IMR-90 (cell line): Measurements from ENCODE around the gene ZNF217. TPM values are rescaled to one million over a fixed set of nuclear protein-coding genes. Genes with fewer than 3 reads are reported as not detected.

Experiments used
- ATAC-seq: fragments of 200-7000 bp; cut with Tn5 transposase; 2 replicates; pipeline ENCODE4 v1.9.1; 2020; ENCODE audit warnings: low read depth, mild to moderate bottlenecking, moderate library complexity
- BruUV-seq: library from RNA; stranded (reverse); fragments of 400-500 nt; replicated peaks from 2 replicates; lab custom pipeline; 2021; lab: Mats Ljungman, UMichigan
- CTCF ChIA-PET: fragments of 300-600 bp; formaldehyde crosslinking; extraction: SDS; loops from one replicate; lab custom pipeline; 2021; ENCODE audit warnings: antibody characterized with exemption; lab: Yijun Ruan, JAX
- POLR2A ChIA-PET: fragments of 300-600 bp; sonication (Branson Sonifier 250); formaldehyde crosslinking; loops from one replicate; lab custom pipeline; 2022; ENCODE audit warnings: antibody characterized with exemption; ENCODE audit not compliant: unreplicated experiment; lab: Charles Lee
- DNase-seq: peaks from one replicate; pipeline ENCODE4 v3.0.0; 2013
- H2AFZ ChIP-seq: replicated peaks from 2 replicates; pipeline ENCODE3; 2013; ENCODE audit warnings: low read length, mild to moderate bottlenecking; ENCODE audit not compliant: poor library complexity
- H2AK5ac ChIP-seq: 2 replicates; pipeline ENCODE4 v1.6.1; 2013; ENCODE audit warnings: low read depth, low read length, inconsistent platforms
- H2AK9ac ChIP-seq: replicated peaks from 2 replicates; pipeline ENCODE3; 2013; ENCODE audit warnings: mild to moderate bottlenecking, low read depth, low read length, moderate library complexity; ENCODE audit not compliant: poor library complexity
- H2BK120ac ChIP-seq: 2 replicates; pipeline ENCODE4 v1.6.1; 2013; ENCODE audit warnings: low read depth, low read length, inconsistent platforms
- H2BK15ac ChIP-seq: 3 replicates; pipeline ENCODE4 v1.6.1; 2013; ENCODE audit warnings: low read depth, low read length, inconsistent platforms
- H2BK20ac ChIP-seq: 2 replicates; pipeline ENCODE4 v1.6.1; 2013; ENCODE audit warnings: low read depth, mild to moderate bottlenecking, inconsistent platforms, low read length, moderate library complexity
- H2BK5ac ChIP-seq: 2 replicates; pipeline ENCODE4 v1.6.1; 2013; ENCODE audit warnings: mild to moderate bottlenecking, low read depth, low read length, inconsistent platforms; ENCODE audit not compliant: poor library complexity, severe bottlenecking
- H3K14ac ChIP-seq: replicated peaks from 2 replicates; pipeline ENCODE4 v1.6.1; 2013; ENCODE audit warnings: low read depth, low read length, inconsistent platforms
- H3K18ac ChIP-seq: 2 replicates; pipeline ENCODE4 v1.6.1; 2013; ENCODE audit warnings: low read depth, low read length, control low read depth
- H3K23ac ChIP-seq: 2 replicates; pipeline ENCODE4 v1.6.1; 2013; ENCODE audit warnings: low read depth, low read length, inconsistent platforms
- H3K27ac ChIP-seq: 2 replicates; pipeline ENCODE4 v1.5.1; 2013; ENCODE audit warnings: mild to moderate bottlenecking, control low read depth, low read length; ENCODE audit not compliant: insufficient read depth
- H3K27me3 ChIP-seq: 2 replicates; pipeline ENCODE4 v1.6.1; 2013; ENCODE audit warnings: low read length; ENCODE audit not compliant: control insufficient read depth, insufficient read depth
- H3K36me3 ChIP-seq: 2 replicates; pipeline ENCODE4 v1.6.1; 2013; ENCODE audit warnings: low read length, mixed read lengths; ENCODE audit not compliant: control insufficient read depth, insufficient read depth
- H3K4ac ChIP-seq: 2 replicates; pipeline ENCODE4 v1.6.1; 2013; ENCODE audit warnings: low read depth, low read length, inconsistent platforms
- H3K4me1 ChIP-seq: 2 replicates; pipeline ENCODE4 v1.6.1; 2013; ENCODE audit warnings: low read length, mixed read lengths; ENCODE audit not compliant: control insufficient read depth, insufficient read depth
- H3K4me2 ChIP-seq: 2 replicates; pipeline ENCODE4 v1.6.1; 2013; ENCODE audit warnings: low read depth, mild to moderate bottlenecking, control low read depth, low read length, moderate library complexity
- H3K4me3 ChIP-seq: 2 replicates; pipeline ENCODE4 v1.5.1; 2013; ENCODE audit warnings: low read depth, mild to moderate bottlenecking, control low read depth, low read length, moderate library complexity; ENCODE audit not compliant: insufficient read depth
- H3K56ac ChIP-seq: 2 replicates; pipeline ENCODE4 v1.6.1; 2013; ENCODE audit warnings: low read length, inconsistent platforms; ENCODE audit not compliant: insufficient read depth; ENCODE audit errors: extremely low read depth
- H3K79me1 ChIP-seq, 2 experiments: 2 replicates each; pipeline ENCODE4 v1.6.1; 2013; ENCODE audit warnings: low read length in 2 of 2, inconsistent platforms in 1 of 2, low read depth in 1 of 2
- H3K9ac ChIP-seq: 2 replicates; pipeline ENCODE4 v1.6.1; 2013; ENCODE audit warnings: low read depth, low read length, control low read depth
- H3K9me1 ChIP-seq: 2 replicates; pipeline ENCODE4 v1.6.1; 2013; ENCODE audit warnings: low read length, inconsistent platforms; ENCODE audit not compliant: insufficient read depth
- H3K9me3 ChIP-seq: 2 replicates; pipeline ENCODE4 v1.6.1; 2013; ENCODE audit warnings: low read length; ENCODE audit not compliant: control insufficient read depth, insufficient read depth
- H4K20me1 ChIP-seq: 2 replicates; pipeline ENCODE4 v1.6.1; 2013; ENCODE audit warnings: low read length, inconsistent platforms; ENCODE audit not compliant: insufficient read depth
- H4K5ac ChIP-seq: 2 replicates; pipeline ENCODE4 v1.6.1; 2013; ENCODE audit warnings: mild to moderate bottlenecking, low read depth, low read length, control low read depth
- H4K8ac ChIP-seq, 2 experiments: 2 replicates each; pipeline ENCODE4 v1.6.1; 2013; ENCODE audit warnings: low read depth in 2 of 2, low read length in 2 of 2, control low read depth in 1 of 2, inconsistent platforms in 1 of 2
- H4K91ac ChIP-seq: 2 replicates; pipeline ENCODE4 v1.6.1; 2013; ENCODE audit warnings: low read depth, low read length, inconsistent platforms; ENCODE audit not compliant: insufficient read depth
- BHLHE40 ChIP-seq: fragments of 150-350 bp; IDR thresholded peaks from 2 replicates; pipeline ENCODE4 v1.6.1; 2016; ENCODE audit warnings: mild to moderate bottlenecking, low read depth, low read length
- CEBPB ChIP-seq: IDR thresholded peaks from 2 replicates; pipeline ENCODE4 v1.6.1; 2012; ENCODE audit warnings: low read depth, low read length, improper control_type of control experiment
- CHD1 ChIP-seq: IDR thresholded peaks from 2 replicates; pipeline ENCODE4 v1.6.1; 2012; ENCODE audit warnings: low read depth, low read length, improper control_type of control experiment
- FOS ChIP-seq: fragments of 150-350 bp; IDR thresholded peaks from 2 replicates; pipeline ENCODE4 v1.6.1; 2016; ENCODE audit warnings: low read depth, low read length
- MAFK ChIP-seq: IDR thresholded peaks from 2 replicates; pipeline ENCODE4 v1.6.1; 2012; ENCODE audit warnings: low read depth, low read length, improper control_type of control experiment
- MAZ ChIP-seq: IDR thresholded peaks from 2 replicates; pipeline ENCODE4 v1.6.1; 2012; ENCODE audit warnings: low read depth, mild to moderate bottlenecking, low read length, improper control_type of control experiment, moderate library complexity, borderline replicate concordance
- MXI1 ChIP-seq: IDR thresholded peaks from 2 replicates; pipeline ENCODE4 v1.6.1; 2012; ENCODE audit warnings: low read depth, mild to moderate bottlenecking, low read length, moderate library complexity, borderline replicate concordance
- NFE2L2 ChIP-seq: fragments of 150-350 bp; IDR thresholded peaks from 2 replicates; pipeline ENCODE4 v1.6.1; 2016; ENCODE audit warnings: low read depth, mild to moderate bottlenecking, low read length
- POLR2A ChIP-seq: IDR thresholded peaks from 2 replicates; pipeline ENCODE4 v1.6.1; 2012; ENCODE audit warnings: mild to moderate bottlenecking, low read depth, low read length
- RAD21 ChIP-seq: IDR thresholded peaks from 2 replicates; pipeline ENCODE4 v1.6.1; 2012; ENCODE audit warnings: low read length, improper control_type of control experiment
- RCOR1 ChIP-seq: IDR thresholded peaks from 2 replicates; pipeline ENCODE4 v1.6.1; 2012; ENCODE audit warnings: mild to moderate bottlenecking, low read length, improper control_type of control experiment; ENCODE audit not compliant: insufficient replicate concordance
- RFX5 ChIP-seq: IDR thresholded peaks from 2 replicates; pipeline ENCODE4 v1.8.0; 2012; ENCODE audit warnings: low read depth, mild to moderate bottlenecking, low read length, moderate library complexity
- SMC3 ChIP-seq: fragments of 150-350 bp; IDR thresholded peaks from 2 replicates; pipeline ENCODE4 v1.6.1; 2016; ENCODE audit warnings: low read depth, mild to moderate bottlenecking, antibody characterized with exemption, low read length, moderate library complexity
- WGBS, 2 experiments: methylation state at CpG; one replicate each; pipeline versions ENCODE4 v1.1.5 to v1.1.7; 2013; ENCODE audit warnings: missing lambda C conversion rate in 2 of 2; ENCODE audit not compliant: insufficient read length in 1 of 2; ENCODE audit errors: extremely low coverage in 2 of 2; 5-methylcytosine and 5-hydroxymethylcytosine counted together
- dilution Hi-C: fragments of 300-500 bp; cut with HindIII; formaldehyde crosslinking; loops from one replicate; pipeline ENCODE4 v1.14.3; 2018; ENCODE audit warnings: low sequenced_read_pairs; ENCODE audit not compliant: unreplicated experiment
- in situ Hi-C: fragments of 300-500 bp; cut with MboI; formaldehyde crosslinking; loops from 3 replicates; pipeline ENCODE4 v1.14.3; 2019; ENCODE audit warnings: low sequenced_read_pairs, inconsistent platforms, mixed read lengths
- intact Hi-C: fragments of 100-400 bp; cut with micrococcal nuclease; formaldehyde crosslinking; loops from 2 replicates; pipeline ENCODE4 v1.10.0; 2022
- polyA plus RNA-seq, 3 experiments: library from polyadenylated mRNA; depleted of rRNA; stranded (reverse); fragments of >200 nt; gene quantifications; 2 replicates each; pipeline ENCODE4 v1.2.3, GENCODE V29; 2012; ENCODE audit warnings: low replicate concordance in 1 of 3
- total RNA-seq: library from RNA; depleted of rRNA; stranded (reverse); fragments of >200 nt; gene quantifications from 2 replicates; pipeline ENCODE4 v1.2.3, GENCODE V29; 2012
- TF ChIP-seq, protein P1 (sequence below): conservative IDR thresholded peaks from 2 replicates; pipeline ENCODE4 v1.5.1; 2012; ENCODE audit warnings: mild to moderate bottlenecking, low read depth, low read length, improper control_type of control experiment
- TF ChIP-seq, protein P2 (sequence below): fragments of 150-350 bp; IDR thresholded peaks from 2 replicates; pipeline ENCODE4 v1.6.1; 2017; ENCODE audit warnings: mild to moderate bottlenecking, antibody characterized with exemption, low read length, low read depth
- TF ChIP-seq, protein P3 (sequence below): fragments of 150-350 bp; IDR thresholded peaks from 2 replicates; pipeline ENCODE4 v1.6.1; 2016; ENCODE audit warnings: low read depth, mild to moderate bottlenecking, low read length, moderate library complexity, borderline replicate concordance

Gene ZNF217
- total and polyA plus RNA-seq, 2 of the 4 experiments (the other 2 are of a cell fraction) = 9.1 to 27.8 TPM

DNA sequence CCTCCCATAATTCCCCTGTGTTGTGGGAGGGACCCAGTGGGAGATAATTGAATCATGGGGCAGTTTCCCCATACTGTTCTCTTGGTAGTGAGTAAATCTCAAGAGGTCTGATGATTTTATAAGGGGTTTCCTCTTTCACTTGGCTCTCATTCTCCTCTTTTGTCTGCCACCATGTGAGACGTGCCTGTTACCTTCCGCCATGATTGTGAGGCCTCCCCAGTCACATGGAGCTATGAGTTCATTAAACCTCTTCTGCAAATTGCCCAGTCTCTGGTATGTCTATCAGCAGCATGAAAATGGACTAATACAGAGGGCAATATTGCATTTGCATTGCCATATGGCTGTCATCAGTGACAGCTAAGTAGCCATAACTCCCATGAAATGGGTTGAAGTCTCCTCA is 63.2 kb downstream of the ZNF217 start:
- dilution Hi-C loops (no loop called here), intact Hi-C loops (no loop called here), in situ Hi-C loops (no loop called here)
- Histone ChIP-seq H3K4ac (no peak overlapping the region), H3K4me3 (no peak overlapping the region), H2BK15ac (no peak overlapping the region), H3K79me1 (no peaks in the 10 kb centered on the region), H2BK20ac (no peak overlapping the region), H3K56ac (no peak overlapping the region), H2AFZ (no peak overlapping the region), H3K9me3 (no peaks in the 10 kb centered on the region), H3K18ac (no peak overlapping the region), H3K36me3 (no peaks in the 10 kb centered on the region), H4K20me1 (no peaks in the 10 kb centered on the region), H2BK120ac (no peak overlapping the region), H3K9ac (no peak overlapping the region), H3K23ac (no peak overlapping the region), H4K91ac (no peak overlapping the region), H2AK9ac (no peak overlapping the region), H3K27ac (no peak overlapping the region), H4K5ac (no peak overlapping the region), H3K9me1 (no peaks in the 10 kb centered on the region), H3K4me1 (no peaks in the 10 kb centered on the region), H3K27me3 (peaks cover 2% of the 10 kb centered on the region), H4K8ac (no peak overlapping the region), H3K14ac (no peak overlapping the region), H2BK5ac (no peak overlapping the region), H2AK5ac (no peak overlapping the region), H3K4me2 (no peak overlapping the region)
- ChIA-PET CTCF (no interaction called here), POLR2A (no interaction called here)
- no peak for DNase-seq
- ATAC-seq = no peak
- no peak for TF ChIP-seq SMC3
- TF ChIP-seq, protein P1, sequence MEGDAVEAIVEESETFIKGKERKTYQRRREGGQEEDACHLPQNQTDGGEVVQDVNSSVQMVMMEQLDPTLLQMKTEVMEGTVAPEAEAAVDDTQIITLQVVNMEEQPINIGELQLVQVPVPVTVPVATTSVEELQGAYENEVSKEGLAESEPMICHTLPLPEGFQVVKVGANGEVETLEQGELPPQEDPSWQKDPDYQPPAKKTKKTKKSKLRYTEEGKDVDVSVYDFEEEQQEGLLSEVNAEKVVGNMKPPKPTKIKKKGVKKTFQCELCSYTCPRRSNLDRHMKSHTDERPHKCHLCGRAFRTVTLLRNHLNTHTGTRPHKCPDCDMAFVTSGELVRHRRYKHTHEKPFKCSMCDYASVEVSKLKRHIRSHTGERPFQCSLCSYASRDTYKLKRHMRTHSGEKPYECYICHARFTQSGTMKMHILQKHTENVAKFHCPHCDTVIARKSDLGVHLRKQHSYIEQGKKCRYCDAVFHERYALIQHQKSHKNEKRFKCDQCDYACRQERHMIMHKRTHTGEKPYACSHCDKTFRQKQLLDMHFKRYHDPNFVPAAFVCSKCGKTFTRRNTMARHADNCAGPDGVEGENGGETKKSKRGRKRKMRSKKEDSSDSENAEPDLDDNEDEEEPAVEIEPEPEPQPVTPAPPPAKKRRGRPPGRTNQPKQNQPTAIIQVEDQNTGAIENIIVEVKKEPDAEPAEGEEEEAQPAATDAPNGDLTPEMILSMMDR = no peak
- no peak for TF ChIP-seq MXI1
- no peak for TF ChIP-seq POLR2A
- TF ChIP-seq BHLHE40 = no peak
- no peak for TF ChIP-seq NFE2L2
- no peak for TF ChIP-seq CHD1
- TF ChIP-seq RAD21 = no peak
- no peak for TF ChIP-seq MAZ
- TF ChIP-seq RFX5 = no peak
- TF ChIP-seq RCOR1 = no peak
- TF ChIP-seq MAFK = no peak
- TF ChIP-seq, protein P2, sequence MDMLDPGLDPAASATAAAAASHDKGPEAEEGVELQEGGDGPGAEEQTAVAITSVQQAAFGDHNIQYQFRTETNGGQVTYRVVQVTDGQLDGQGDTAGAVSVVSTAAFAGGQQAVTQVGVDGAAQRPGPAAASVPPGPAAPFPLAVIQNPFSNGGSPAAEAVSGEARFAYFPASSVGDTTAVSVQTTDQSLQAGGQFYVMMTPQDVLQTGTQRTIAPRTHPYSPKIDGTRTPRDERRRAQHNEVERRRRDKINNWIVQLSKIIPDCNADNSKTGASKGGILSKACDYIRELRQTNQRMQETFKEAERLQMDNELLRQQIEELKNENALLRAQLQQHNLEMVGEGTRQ = no peak
- TF ChIP-seq, protein P3, sequence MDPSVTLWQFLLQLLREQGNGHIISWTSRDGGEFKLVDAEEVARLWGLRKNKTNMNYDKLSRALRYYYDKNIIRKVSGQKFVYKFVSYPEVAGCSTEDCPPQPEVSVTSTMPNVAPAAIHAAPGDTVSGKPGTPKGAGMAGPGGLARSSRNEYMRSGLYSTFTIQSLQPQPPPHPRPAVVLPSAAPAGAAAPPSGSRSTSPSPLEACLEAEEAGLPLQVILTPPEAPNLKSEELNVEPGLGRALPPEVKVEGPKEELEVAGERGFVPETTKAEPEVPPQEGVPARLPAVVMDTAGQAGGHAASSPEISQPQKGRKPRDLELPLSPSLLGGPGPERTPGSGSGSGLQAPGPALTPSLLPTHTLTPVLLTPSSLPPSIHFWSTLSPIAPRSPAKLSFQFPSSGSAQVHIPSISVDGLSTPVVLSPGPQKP = no peak
- no peak for TF ChIP-seq FOS
- no peak for TF ChIP-seq CEBPB
- BruUV-seq = no TSS peak
- no CpG with 5 or more reads among the region's 2 CpGs for WGBS, 2 experiments
